DMS 273 (cell line): ENCODE measurements around the gene LMO4.

ENCODE experiments used
- DNase-seq: peaks from one replicate; lab custom pipeline; 2025; ENCODE audit not compliant: unreplicated experiment; lab: John Stamatoyannopoulos, UW

Gene LMO4

GRCh38 chr1:87327376-87328271 lies 1.1 kb upstream of the LMO4 start:
- peak; percentile 20 for DNase-seq

GRCh38 chr1:87329051-87329525 lies 408 bp downstream of the LMO4 start:
- peak; percentile 76 for DNase-seq

DNA sequence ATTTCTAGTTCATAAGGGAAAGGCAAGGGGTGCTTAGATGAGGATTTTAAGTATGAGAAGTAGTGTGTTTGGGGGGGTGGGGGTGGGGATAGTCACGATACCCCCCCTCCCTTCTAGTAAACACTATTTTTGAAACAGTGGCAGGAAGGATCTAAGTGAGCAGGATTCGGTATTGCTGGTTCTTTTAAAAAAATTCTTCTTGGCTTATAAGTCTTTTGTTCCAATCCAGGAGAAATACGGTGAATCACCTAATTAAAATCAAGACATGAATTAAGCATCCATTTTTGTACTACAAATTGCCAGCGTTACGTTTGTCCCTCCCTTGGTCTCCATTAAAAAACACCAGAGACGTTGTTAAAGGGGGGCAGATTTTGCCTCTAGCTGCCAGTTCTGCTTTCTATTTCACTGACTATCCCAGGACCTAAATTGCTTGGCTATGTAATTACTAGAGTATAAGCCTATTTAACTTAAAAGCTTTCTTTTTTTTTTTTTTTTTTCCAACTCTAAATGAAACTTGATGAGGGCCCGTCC lies 911 bp downstream of the LMO4 start:
- DNase-seq, result peak; percentile 37

DNA sequence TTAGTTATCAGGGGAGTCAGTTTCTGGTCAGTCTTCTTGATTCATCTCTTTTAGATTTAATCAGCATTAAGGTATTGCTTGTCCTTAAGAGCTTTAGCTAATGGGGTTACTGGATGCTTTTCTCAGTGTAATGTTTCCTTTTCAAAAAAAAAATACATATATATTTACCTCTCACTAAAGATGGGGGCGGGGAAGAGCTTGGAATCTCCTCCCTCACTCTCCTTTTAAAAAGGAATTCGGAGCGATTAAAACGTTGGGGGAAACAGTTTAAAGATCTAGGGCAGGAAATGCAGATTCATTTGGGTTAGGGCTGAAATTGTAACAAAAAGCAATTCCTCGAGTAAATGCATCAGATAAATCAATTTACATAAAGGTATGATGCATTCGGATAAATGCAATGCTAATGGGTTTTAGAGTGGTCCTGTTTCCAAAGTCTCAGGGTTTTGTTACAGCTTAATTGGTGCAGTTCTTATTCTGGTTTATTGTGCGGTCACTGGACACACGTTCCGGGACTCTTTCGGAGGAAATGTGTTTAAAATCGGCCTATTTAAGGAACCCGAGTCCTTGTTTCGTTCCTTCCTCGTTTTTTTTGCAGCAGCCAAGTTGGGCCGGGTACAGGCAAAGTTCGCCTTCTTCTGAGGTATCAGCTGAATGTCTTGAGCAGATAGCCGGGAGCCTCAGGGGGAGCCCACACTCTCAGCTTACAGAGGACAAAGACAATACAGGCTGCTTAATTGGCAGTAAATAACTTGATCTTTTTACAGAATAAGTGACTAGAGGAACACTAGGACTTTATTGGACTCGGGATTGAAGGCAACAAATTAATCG lies 1.6 kb downstream of the LMO4 start:
- peak; percentile 43 for DNase-seq

GRCh38 chr1:87330885-87331364 lies 2.2 kb downstream of the LMO4 start:
- peak; percentile 43 for DNase-seq

GRCh38 chr1:87331365-87332241 lies 2.9 kb downstream of the LMO4 start:
- peak; percentile 77 for DNase-seq

DNA sequence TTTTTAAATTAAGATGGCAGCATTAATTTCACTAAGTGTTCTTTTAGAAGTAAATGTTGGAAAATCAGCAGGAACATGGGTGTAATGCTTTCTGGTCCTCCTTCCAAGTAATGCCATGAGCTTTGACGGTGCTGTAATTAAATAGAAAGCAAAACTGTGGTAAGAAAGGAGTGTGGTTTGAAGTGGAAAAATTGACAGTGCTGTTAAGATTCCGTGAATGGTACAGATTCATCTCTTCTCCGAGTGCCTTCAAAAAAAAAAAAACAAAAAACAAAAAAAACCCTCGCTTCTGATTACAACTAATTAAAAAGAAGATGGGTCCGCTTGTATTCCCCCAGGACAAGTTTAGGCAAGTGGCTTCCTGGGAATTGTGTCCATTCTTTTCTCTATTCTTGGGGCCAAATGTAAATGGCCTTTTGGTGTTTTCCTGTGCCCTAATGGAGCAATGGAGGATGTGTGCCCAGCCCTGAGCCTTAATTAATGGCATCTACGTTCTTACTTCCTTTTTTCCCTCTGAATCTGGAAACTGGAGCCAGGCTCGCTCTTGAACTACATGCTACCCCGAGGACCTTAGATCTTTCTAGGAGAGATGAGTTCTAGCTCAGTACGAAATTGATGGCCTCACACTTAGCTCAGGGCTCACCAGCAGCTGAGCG lies 5.1 kb downstream of the LMO4 start:
- no peak for DNase-seq

DNA sequence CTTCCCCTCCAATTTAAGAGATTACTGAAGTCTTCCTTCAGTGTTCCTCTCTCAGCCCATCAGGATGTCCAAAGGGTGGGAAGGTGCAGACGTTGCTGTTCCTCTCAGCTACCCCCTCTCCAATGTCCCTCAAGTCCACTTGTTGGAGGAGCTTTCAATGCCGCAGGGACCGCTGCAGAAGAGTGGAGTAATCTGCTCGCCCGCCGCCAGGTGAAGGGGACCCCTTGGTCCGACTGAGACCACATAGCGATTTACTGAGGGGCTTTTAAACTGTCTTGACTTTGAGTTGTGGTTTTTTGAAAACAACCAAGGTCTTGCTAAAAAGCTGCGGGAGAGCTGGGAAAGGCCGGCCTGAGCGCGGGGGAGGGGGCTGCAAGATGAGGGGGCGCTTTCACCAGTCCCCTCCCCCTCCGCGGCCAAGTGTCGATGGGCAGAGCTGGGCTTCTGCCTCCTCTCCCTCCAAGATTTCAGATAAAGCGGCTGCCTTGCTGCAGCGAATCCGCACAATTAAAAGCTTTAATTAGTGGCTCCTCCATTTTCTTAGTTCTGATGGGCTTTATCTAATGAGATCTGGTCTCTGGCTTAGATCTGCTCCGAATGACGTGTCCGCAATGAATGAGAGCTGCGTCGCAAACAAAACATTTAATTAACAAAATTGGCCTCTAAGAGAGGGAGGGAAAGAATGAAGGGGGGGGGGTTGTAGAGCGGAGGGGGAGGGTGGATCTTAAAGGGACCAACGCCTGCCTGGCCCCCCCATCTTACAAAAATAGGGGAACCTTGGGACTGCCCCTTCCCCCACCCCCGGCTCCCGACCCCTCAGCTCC lies 5.9 kb downstream of the LMO4 start:
- peak; percentile 35 for DNase-seq

- peak; percentile 73 for DNase-seq
Observed at GRCh38 chr1:87335175-87335884, 6.7 kb downstream of the LMO4 start.

GRCh38 chr1:87336623-87337067 lies 8.0 kb downstream of the LMO4 start:
- DNase-seq, result no peak

- DNase-seq, result no peak
Observed at GRCh38 chr1:87337606-87338005, 8.9 kb downstream of the LMO4 start.

- DNase-seq, result peak; percentile 30
Observed at GRCh38 chr1:87338566-87338965, 9.9 kb downstream of the LMO4 start.

- DNase-seq, result no peak
Observed at GRCh38 chr1:87344231-87344630, 15.6 kb downstream of the LMO4 start.

DNA sequence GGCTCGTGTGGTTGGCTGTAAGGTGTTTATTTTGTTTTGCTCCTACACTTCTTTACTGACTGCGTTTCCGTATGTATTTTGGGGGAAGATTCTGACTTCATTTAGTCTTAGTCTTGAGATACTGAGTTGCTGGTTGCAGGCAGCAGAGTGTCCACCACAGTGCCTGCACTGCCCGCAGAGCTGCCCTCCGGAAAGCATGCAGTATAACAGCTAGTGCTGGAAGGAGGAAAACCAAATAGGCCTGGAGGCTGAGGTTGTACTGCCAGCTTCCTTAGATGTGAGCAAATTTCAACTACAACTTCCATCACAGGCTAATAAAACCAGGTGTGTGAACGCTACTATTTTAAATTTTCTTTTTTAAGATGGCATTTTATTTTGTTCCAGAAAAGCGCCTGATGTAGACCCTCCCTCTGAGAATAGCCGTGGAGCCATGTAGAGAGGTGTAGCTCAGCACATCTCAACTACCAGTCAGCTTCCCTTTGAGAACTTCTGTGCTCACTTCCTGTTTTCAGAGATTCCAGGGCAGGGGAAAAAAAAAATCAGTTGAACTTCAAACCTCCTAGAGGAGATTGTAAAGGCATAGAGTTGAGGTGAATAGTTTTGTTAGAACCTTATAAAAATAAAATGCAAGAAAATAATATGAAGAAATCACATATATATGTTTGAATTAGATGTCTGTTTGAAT lies 17.6 kb downstream of the LMO4 start:
- no peak for DNase-seq

- no peak for DNase-seq
Observed at GRCh38 chr1:87348341-87349019, 19.8 kb downstream of the LMO4 start.

GRCh38 chr1:87349036-87349435 lies 20.4 kb downstream of the LMO4 start:
- DNase-seq, result no peak

GRCh38 chr1:87355894-87356293 lies 27.2 kb downstream of the LMO4 start:
- no peak for DNase-seq
